HEK293T (cell line): ENCODE data around the gene MPEG1.

Source experiments
- CTCF ChIA-PET: fragments of 350-600 bp; formaldehyde crosslinking; extraction: SDS; loops from one replicate; lab custom pipeline; 2021; ENCODE audit warnings: antibody characterized with exemption, inconsistent platforms; lab: Yijun Ruan, JAX
- POLR2A ChIA-PET: fragments of 350-600 bp; formaldehyde crosslinking; extraction: SDS; loops from one replicate; lab custom pipeline; 2020; ENCODE audit warnings: antibody characterized with exemption, inconsistent platforms; lab: Yijun Ruan, JAX
- DNase-seq: peaks from one replicate; pipeline ENCODE4 v3.0.0; 2012; ENCODE audit warnings: mixed read lengths; ENCODE audit errors: extremely low spot score
- ARNT ChIP-seq: fragments of 450-650 bp; IDR thresholded peaks from 2 replicates; pipeline ENCODE4 v1.6.1; 2017; ENCODE audit warnings: mild to moderate bottlenecking
- BHLHE40 ChIP-seq: fragments of 450-650 bp; IDR thresholded peaks from 2 replicates; pipeline ENCODE4 v1.6.1; 2016; ENCODE audit warnings: mild to moderate bottlenecking, moderate library complexity, borderline replicate concordance
- CTBP1 ChIP-seq: fragments of 450-650 bp; IDR thresholded peaks from 2 replicates; pipeline ENCODE4 v1.6.1; 2016; ENCODE audit warnings: borderline replicate concordance
- ELF4 ChIP-seq: fragments of 450-650 bp; IDR thresholded peaks from 2 replicates; pipeline ENCODE4 v1.6.1; 2017; ENCODE audit warnings: antibody characterized with exemption
- FOXA1 ChIP-seq: fragments of 450-650 bp; IDR thresholded peaks from 2 replicates; pipeline ENCODE4 v1.6.1; 2016; ENCODE audit warnings: mild to moderate bottlenecking
- FOXK2 ChIP-seq: fragments of 450-650 bp; IDR thresholded peaks from 2 replicates; pipeline ENCODE4 v1.6.1; 2016; ENCODE audit warnings: mild to moderate bottlenecking
- FOXM1 ChIP-seq: fragments of 450-650 bp; IDR thresholded peaks from 2 replicates; pipeline ENCODE4 v1.6.1; 2017; ENCODE audit warnings: mild to moderate bottlenecking, borderline replicate concordance
- HDGF ChIP-seq: fragments of 450-650 bp; IDR thresholded peaks from 2 replicates; pipeline ENCODE4 v1.6.1; 2017; ENCODE audit warnings: antibody characterized with exemption, borderline replicate concordance
- L3MBTL2 ChIP-seq: fragments of 450-650 bp; conservative IDR thresholded peaks from 2 replicates; pipeline ENCODE4 v1.6.1; 2016; ENCODE audit warnings: mild to moderate bottlenecking
- LEF1 ChIP-seq: fragments of 450-650 bp; IDR thresholded peaks from 2 replicates; pipeline ENCODE4 v1.6.1; 2017; ENCODE audit warnings: mild to moderate bottlenecking, borderline replicate concordance
- NFRKB ChIP-seq: fragments of 450-650 bp; IDR thresholded peaks from 2 replicates; pipeline ENCODE4 v1.6.1; 2016; ENCODE audit warnings: mild to moderate bottlenecking, moderate library complexity
- SP1 ChIP-seq: fragments of 450-650 bp; IDR thresholded peaks from 2 replicates; pipeline ENCODE4 v1.6.1; 2017
- SUZ12 ChIP-seq: fragments of 450-650 bp; IDR thresholded peaks from 2 replicates; pipeline ENCODE4 v1.6.1; 2016; ENCODE audit warnings: mild to moderate bottlenecking
- TARDBP ChIP-seq: fragments of 450-650 bp; IDR thresholded peaks from 2 replicates; pipeline ENCODE4 v1.6.1; 2016
- ZNF384 ChIP-seq: fragments of 450-650 bp; IDR thresholded peaks from 2 replicates; pipeline ENCODE4 v1.6.1; 2016
- TF ChIP-seq, protein P1 (sequence below): fragments of 450-650 bp; IDR thresholded peaks from 2 replicates; pipeline ENCODE4 v1.6.1; 2016

The MPEG1 gene

GRCh38 chr11:59226396-59226795 lies 13.7 kb upstream of the MPEG1 start:
- POLR2A ChIA-PET = no interaction called here
- TF ChIP-seq CTBP1 (no peak), FOXM1 (no peak)
- CTCF ChIA-PET = no interaction called here
- DNase-seq = no peak

DNA sequence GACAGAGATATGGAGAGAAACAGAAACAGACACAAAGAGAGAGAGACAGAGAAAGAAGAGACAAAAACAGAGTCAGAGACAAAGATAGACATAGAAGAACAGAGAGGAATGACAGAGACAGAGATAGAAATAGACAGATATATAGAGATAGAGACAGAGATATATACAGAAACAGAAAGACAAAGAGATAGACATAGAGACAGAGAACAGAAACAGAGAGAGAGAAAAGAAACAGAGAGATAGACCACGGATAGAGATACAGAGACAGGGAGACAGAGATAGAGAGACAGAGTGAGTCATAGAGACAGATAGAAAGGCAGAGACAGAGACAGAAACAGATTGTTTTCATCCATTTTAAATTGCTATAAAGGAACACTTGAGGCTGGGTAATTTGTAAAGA lies 12.3 kb upstream of the MPEG1 start:
- no peak for TF ChIP-seq BHLHE40
- TF ChIP-seq ARNT = no peak
- no peak for TF ChIP-seq ZNF384
- no peak for TF ChIP-seq SP1
- no peak for TF ChIP-seq FOXM1
- no peak for TF ChIP-seq CTBP1
- no peak for TF ChIP-seq LEF1
- no peak for TF ChIP-seq NFRKB
- no peak for TF ChIP-seq FOXA1
- no peak for TF ChIP-seq L3MBTL2
- TF ChIP-seq ELF4 = no peak
- TF ChIP-seq SUZ12 = no peak
- CTCF ChIA-PET = no interaction called here
- DNase-seq = no peak
- POLR2A ChIA-PET = no interaction called here

DNA sequence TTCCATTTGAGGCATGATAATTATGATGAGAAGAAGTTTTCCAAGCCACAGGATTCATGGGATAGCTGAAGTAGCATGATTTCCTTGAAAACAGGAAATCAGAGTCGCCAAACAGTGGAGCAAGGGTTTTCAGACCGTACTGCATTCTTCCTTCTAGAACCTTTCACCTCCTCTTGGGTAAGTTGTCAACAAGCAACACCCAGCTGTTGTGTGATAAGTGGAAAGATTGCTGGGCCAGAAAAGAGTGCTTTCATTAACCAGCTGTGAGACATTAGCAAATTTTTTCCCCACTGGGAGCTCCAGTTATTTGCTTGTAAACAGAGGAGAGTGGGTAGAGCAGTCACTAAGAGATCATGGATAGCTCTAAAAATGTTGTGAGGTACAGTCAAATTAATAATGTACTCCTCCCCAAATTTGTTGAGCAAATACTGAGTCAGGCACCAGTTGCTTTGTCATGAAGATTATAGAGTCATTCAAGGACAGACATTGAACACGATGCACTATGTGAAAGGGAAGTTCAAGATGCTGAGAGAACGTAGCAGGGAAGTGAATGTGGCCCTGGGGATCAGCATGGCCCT lies 11.7 kb upstream of the MPEG1 start:
- ChIA-PET POLR2A (no interaction called here), CTCF (no interaction called here)
- DNase-seq = no peak
- no peak for TF ChIP-seq FOXA1
- no peak for TF ChIP-seq SP1

GRCh38 chr11:59223611-59224010 lies 10.9 kb upstream of the MPEG1 start:
- no peak for TF ChIP-seq FOXA1
- no peak for TF ChIP-seq NFRKB
- TF ChIP-seq SP1 = no peak
- ChIA-PET CTCF (interaction anchor here (1.2 kb wide), 1 partner anchor 52 kb away, joined by 8 read pairs; the partner anchor contains the start of gene DTX4), POLR2A (no interaction called here)
- no peak for DNase-seq

DNA sequence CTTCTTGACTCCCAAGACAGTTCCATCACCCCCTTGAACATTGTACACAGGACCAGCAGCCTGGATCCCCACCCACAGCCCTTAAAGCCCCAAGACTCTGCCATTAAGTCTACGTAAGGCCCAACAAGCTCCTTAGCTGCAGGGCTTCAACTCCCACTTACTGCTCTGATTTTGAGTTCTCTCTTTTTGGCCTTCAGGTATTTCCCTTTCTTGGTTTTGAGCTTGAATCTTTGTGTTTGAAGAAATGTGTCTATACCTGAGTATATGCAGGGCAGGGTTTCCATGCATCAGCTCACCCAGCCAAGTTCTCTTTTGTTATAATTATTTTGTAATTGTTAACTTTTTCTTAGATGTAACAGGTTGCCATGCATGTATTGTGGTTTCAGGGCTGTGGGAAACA lies 10.4 kb upstream of the MPEG1 start:
- ChIA-PET CTCF (interaction anchor here (1.2 kb wide), 1 partner anchor 51 kb away, joined by 8 read pairs; the partner anchor contains the start of gene DTX4), POLR2A (no interaction called here)

GRCh38 chr11:59222464-59223060 lies 9.8 kb upstream of the MPEG1 start:
- no peak for DNase-seq
- TF ChIP-seq LEF1 (no peak), FOXK2 (no peak), SUZ12 (no peak), BHLHE40 (no peak), CTBP1 (no peak), TARDBP (no peak), L3MBTL2 (no peak), SP1 (no peak), HDGF (no peak), ARNT (no peak), FOXA1 (no peak)
- TF ChIP-seq, protein P1, sequence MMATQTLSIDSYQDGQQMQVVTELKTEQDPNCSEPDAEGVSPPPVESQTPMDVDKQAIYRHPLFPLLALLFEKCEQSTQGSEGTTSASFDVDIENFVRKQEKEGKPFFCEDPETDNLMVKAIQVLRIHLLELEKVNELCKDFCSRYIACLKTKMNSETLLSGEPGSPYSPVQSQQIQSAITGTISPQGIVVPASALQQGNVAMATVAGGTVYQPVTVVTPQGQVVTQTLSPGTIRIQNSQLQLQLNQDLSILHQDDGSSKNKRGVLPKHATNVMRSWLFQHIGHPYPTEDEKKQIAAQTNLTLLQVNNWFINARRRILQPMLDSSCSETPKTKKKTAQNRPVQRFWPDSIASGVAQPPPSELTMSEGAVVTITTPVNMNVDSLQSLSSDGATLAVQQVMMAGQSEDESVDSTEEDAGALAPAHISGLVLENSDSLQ = no peak
- ChIA-PET POLR2A (no interaction called here), CTCF (interaction anchor here (1.2 kb wide), 1 partner anchor 51 kb away, joined by 8 read pairs; the partner anchor contains the start of gene DTX4)

More for the DNA sequence above, 10.4 kb upstream of the MPEG1 start:
- no peak for DNase-seq
- TF ChIP-seq LEF1 (no peak), SP1 (no peak), SUZ12 (no peak), FOXM1 (no peak), TARDBP (no peak), CTBP1 (no peak), FOXA1 (no peak), ARNT (no peak), NFRKB (no peak), ELF4 (no peak), BHLHE40 (no peak), FOXK2 (no peak), HDGF (no peak), L3MBTL2 (no peak), ZNF384 (no peak)
- TF ChIP-seq, protein P1 = no peak

- no peak for DNase-seq
- POLR2A ChIA-PET = no interaction called here
- CTCF ChIA-PET = interaction anchor here (0.7 kb wide), 1 partner anchor 310 kb away, joined by 3 read pairs; no protein-coding TSS in a partner anchor
- TF ChIP-seq L3MBTL2 (no peak), ZNF384 (no peak), TARDBP (no peak), BHLHE40 (no peak), FOXM1 (no peak), CTBP1 (no peak), ARNT (no peak), LEF1 (no peak), HDGF (no peak), ELF4 (no peak), SP1 (no peak), FOXA1 (no peak), FOXK2 (no peak), SUZ12 (no peak), NFRKB (no peak)
- TF ChIP-seq, protein P1 = no peak
Observed at GRCh38 chr11:59221441-59221840, 8.7 kb upstream of the MPEG1 start.
